ENCODE measurements around the gene UBE2D4. TPM values are rescaled to one million over a fixed set of nuclear protein-coding genes. Genes with fewer than 3 reads are reported as not detected.

UBE2D4 gene
- total RNA-seq, 1 experiment from 2014 or later: 6.4 TPM

DNA sequence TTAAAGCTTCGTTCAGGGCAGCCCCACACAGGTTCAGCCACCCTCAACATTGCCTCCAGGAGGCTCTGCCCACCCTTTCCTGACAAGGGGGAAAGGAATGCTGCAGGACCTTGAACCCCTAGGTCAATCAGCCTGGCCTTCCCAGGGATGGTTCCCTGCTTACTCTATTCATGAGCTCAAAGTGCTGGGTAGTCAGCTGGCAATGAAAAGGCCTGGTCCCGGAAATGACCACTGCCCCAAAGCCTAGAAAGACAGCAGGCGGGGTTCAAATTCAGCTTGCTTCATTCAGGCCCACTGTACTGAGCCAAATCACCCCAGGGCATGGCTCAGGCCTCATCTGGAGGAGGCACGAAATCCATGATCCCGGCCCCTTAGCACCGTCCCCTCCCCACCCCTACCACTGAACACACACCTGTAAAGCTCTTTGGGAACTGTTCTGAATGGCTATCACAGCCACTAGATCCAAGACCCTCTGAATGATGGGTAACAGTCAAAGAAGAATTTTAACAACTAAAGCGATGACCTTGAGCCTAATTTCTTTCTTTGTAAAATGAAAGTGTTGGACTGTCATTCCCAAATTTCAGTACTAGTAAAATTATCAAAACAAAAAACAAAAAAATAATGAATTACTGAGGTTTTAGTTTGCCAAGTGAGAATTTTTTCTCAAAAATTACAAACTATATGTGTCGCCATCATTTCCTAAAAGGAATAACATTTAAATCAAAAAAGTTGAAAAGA is 20.9 kb upstream of the UBE2D4 start:
- Mint-ChIP-seq H3K4me3 (peak overlapping the region; percentile 87 to 96), H3K27me3 (ENCODE audit: low read depth) (no peaks in the 10 kb centered on the region), H3K36me3 (ENCODE audit: insufficient read depth in 1 of 3, low read depth in 3 of 3) (no peaks in the 10 kb centered on the region), H3K4me1 (peaks cover 29 to 37% of the 10 kb centered on the region in 2 experiments), H3K9me3 (no peaks in the 10 kb centered on the region), H3K27ac (peak overlapping the region in 2 of 3 experiments; percentile 80 to 88; a peak in 2 of 7 replicates)
- Histone ChIP-seq H3K56ac (ENCODE audit: insufficient read length, low read depth, low read length) (no peak overlapping the region), H3K79me1 (ENCODE audit: insufficient read depth, low read depth, low read length, poor library complexity, severe bottlenecking) (no peaks in the 10 kb centered on the region), H4K8ac (replicated peaks; ENCODE audit: insufficient read length, low read depth, low read length) (no peak overlapping the region), H3K4me1 (ENCODE audit: insufficient read depth, low read length) (0 out of 2 replicates have a peak, but pooled peaks cover 3% of the 10 kb centered on the region), H2BK12ac (ENCODE audit: insufficient read length, low read depth, low read length) (no peak overlapping the region), H2AFZ (ENCODE audit: low read length) (no peak overlapping the region), H3K14ac (ENCODE audit: insufficient read depth, low read length) (no peak overlapping the region), H3K27ac (ENCODE audit: insufficient read length, low read depth, low read length) (no peak overlapping the region), H3K23me2 (ENCODE audit: insufficient read length, low read depth, low read length, poor library complexity, severe bottlenecking) (no peaks in the 10 kb centered on the region), H2BK5ac (ENCODE audit: insufficient read length, low read length) (no peak overlapping the region), H2BK20ac (ENCODE audit: low read depth, low read length, poor library complexity, severe bottlenecking) (no peak overlapping the region), H3K27me3 (ENCODE audit: insufficient read depth, low read length) (no peaks in the 10 kb centered on the region), H4K91ac (ENCODE audit: insufficient read length, low read depth, low read length) (no peak overlapping the region), H3K18ac (ENCODE audit: insufficient read length, low read depth, low read length) (no peak overlapping the region), H3K23ac (ENCODE audit: insufficient read length, low read depth, low read length) (no peak overlapping the region), H2AK5ac (ENCODE audit: insufficient read length, low read length) (no peak overlapping the region), H3K4ac (ENCODE audit: low read depth, low read length) (no peak overlapping the region), H2BK15ac (ENCODE audit: low read depth, low read length) (no peak overlapping the region), H3K79me2 (ENCODE audit: insufficient read depth, low read length) (no peaks in the 10 kb centered on the region; the same call in 1 of the 2 replicates), H2BK120ac (ENCODE audit: low read depth, low read length, poor library complexity, severe bottlenecking) (no peak overlapping the region), H3K9me3 (ENCODE audit: control insufficient read depth, low read depth, low read length) (no peaks in the 10 kb centered on the region), H4K5ac (ENCODE audit: insufficient read length, low read depth, low read length) (no peak overlapping the region), H3K9ac (ENCODE audit: extremely low read depth, insufficient read length, low read length) (no peak overlapping the region), H3T11ph (ENCODE audit: low read length) (no peak overlapping the region), H4K20me1 (ENCODE audit: control insufficient read depth, insufficient read depth, insufficient read length) (no peaks in the 10 kb centered on the region), H3K4me2 (ENCODE audit: insufficient read depth, insufficient read length, low read length) (peak overlapping the region; percentile 59)
- TF ChIP-seq, protein P1, sequence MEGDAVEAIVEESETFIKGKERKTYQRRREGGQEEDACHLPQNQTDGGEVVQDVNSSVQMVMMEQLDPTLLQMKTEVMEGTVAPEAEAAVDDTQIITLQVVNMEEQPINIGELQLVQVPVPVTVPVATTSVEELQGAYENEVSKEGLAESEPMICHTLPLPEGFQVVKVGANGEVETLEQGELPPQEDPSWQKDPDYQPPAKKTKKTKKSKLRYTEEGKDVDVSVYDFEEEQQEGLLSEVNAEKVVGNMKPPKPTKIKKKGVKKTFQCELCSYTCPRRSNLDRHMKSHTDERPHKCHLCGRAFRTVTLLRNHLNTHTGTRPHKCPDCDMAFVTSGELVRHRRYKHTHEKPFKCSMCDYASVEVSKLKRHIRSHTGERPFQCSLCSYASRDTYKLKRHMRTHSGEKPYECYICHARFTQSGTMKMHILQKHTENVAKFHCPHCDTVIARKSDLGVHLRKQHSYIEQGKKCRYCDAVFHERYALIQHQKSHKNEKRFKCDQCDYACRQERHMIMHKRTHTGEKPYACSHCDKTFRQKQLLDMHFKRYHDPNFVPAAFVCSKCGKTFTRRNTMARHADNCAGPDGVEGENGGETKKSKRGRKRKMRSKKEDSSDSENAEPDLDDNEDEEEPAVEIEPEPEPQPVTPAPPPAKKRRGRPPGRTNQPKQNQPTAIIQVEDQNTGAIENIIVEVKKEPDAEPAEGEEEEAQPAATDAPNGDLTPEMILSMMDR (conservative IDR thresholded peaks at IDR 0.05): no peak
- peak; percentile 72 for DNase-seq
- no CpG with 5 or more reads among the region's 8 CpGs for WGBS (ENCODE audit: extremely low coverage, insufficient read length, low lambda C conversion rate)
